NCI-H524 (cell line): ENCODE results near the gene WASF3.

ENCODE experiments used
- DNase-seq, 2 experiments: peaks; one replicate each; lab custom pipeline; 2025; lab: John Stamatoyannopoulos, UW

The WASF3 gene

DNA sequence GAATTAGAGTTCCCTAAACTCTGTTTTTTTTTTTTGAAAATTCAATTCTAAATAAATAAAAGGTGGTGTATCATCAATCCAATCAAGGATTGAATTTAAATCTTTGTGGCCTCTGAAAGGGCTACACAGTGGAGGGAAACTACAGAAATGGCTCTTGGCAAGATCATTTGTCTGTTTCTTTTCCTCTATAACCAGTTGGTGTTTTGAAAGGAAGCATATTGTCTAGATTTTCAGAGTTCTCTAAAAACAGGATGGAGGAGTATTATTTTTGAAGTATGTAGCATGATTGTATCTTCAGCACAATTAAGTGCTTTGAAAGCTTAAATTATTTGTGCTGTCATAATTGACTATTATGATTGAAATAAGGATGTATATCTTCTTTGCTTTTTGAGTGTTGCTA is 29.8 kb downstream of the WASF3 start:
- no peak for DNase-seq

DNA sequence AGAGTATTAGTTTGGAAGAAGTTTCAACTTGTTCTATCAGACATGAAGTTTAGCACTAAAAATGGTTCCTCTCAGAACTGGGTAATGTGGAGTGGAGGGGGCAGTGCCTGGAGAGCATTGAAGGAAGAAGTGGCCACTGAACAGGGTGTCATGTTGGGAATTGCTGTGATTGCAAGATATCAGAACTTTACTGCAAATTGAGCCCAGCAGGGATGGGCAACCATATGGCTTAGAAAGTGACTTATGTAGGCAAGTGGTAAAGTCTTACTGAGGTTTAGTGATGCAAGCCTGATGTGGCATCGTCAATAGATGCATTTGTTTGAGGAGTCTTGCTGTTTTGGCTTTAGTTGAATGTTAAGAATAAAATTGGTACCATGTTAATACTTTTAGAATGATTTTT is 31.7 kb downstream of the WASF3 start:
- DNase-seq, result peak in 1 of 2 experiments; percentile 31

DNA sequence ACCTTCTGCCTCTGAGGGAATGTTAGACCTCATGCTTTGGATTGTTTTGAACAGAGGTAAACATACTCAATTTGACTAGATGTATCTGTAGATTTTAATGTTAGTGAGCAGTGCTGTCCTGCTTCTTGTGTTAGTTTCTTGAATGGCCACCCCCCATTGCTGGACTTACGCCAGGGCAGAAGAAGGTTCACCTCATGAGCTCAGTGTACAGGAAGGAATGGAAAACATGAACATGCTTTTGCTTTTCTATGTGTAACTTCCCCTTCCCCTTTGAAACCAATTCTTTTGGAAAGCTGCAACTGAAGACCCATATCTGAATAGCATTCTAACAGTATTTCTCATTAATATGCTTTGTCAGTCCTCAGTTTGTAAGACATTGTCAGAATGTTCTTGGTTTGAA is 32.3 kb downstream of the WASF3 start:
- DNase-seq, result no peak

DNA sequence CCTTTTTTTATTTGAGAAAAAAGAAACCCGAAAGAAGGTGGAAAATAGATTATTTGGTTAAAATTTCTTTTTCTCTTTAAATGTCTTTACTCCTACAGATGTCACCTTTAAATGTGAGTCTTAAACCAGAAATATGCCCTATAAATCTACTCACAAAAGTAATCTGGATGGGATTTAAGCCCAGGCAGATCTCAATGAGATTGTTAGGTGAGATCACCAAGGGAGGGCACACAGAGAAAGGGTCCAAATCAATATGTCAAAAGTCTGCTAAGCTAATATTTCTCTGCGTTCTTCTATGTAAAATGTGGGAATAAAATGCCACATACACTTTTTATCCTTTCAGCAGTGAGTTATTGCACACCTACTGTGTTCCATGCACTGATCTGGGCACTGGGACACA is 32.9 kb downstream of the WASF3 start:
- DNase-seq, result no peak

DNA sequence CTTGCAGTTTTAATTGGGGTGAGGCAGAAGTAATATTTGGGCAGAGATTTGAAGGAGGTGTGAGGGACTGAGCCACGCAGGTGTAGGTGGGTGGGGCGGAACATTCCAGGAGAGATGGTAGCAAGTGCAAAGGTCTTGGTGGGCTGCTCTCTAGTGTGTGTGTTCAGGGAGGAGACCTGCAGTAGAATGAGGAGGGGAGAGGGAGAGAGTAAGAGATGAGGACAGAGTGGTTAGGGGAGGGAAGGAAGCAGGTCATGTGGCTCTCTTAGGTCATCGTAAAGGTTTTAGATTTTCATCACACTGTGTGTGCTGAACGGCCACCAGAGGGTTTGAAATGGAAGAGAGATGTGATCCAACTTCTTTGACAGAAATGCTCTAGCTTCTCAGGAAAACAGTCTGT is 33.5 kb downstream of the WASF3 start:
- DNase-seq, result no peak

DNA sequence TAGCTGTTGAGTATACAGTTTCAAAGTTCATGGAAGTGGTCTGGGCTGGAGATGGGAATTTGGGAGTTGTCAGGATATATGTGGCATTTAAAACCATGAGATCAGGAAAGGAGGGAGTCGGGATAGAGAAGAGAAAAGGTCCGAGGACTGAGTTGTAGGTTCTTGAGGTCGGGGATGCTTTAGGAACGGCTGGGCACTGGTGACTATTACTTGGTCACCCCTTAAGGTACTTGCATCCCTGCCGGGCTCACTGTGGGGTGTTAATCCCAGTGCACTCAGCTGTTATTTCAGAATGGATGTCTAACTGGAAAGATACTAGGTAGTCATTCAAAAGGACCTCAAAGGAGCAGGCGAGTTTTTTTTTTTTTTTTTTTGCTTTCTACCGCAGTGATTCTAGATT is 34.2 kb downstream of the WASF3 start:
- DNase-seq, result no peak

DNA sequence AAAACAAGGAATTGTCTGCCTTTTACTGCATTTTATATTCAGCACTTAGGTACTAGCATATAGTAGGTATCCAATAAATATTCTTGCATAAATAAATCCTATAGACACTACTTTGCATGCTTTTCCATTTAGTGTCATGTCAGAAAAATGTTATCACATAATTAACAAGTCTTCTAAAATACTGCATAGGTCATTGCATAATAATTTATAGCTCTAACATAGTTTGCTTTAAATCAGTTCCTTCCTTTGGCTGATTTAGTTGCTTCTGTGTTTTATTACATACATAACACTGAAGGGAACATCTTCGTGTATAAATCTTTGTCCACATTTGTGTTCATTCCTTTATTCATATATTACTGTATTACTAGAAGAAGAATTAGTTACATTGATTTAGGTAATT is 36.2 kb downstream of the WASF3 start:
- DNase-seq, result no peak

DNA sequence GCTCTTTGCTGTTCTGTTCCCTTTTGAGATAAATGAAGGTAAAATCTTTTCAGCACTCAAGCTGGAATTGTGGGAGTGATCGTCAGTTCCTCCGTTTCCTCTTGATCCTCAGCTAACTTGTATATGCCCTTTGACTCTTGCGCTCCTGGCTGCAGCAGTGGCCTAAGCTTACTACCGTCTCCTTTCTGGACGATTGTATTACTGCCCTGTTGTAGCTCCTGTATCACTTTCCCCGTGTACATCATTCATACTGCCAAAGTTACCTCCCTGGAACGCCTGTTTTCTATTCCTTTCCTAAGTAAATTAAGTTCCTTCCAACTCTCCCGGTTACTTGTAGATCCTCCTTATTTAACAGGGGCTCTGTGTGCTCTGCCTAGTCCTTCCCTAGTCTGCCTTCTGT is 36.9 kb downstream of the WASF3 start:
- no peak for DNase-seq

DNA sequence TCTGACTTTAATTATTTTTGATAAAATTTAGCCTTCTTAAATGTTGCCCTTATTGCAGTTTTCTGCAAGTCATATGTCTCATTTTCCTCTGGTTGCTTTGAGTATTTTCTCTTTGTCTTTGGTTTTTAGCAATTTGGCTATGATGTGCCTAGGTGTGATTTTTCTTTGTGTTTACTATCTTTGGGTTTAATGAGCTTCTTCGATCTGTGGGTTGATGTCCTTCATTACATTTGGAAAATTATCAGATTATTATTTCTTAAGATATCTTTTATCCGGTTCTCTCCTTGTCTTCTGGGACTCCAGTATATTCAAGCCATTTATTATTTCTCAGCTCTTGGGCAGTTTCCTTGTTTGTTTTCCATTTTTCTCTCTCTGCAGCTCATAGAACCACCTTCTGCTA is 39.0 kb downstream of the WASF3 start:
- no peak for DNase-seq

DNA sequence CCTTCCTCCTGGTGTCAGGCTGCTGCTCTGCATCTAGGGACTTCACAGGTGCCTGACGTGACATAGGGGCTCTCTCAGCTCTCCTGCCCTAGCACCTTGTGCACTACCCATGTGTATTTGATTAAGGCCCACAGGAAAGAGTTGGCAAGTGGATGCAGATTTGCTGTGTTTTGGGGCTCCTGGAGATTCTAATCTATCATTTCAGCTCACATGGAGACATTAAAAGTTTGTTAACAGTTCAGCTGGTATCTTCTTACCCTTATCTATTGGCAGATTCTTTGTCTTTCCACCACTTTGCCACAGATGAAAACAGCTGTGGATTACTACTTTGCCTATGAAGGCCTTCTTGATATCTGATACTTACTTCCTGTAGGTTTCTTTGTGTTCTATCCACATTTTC is 41.9 kb downstream of the WASF3 start:
- DNase-seq, result peak in 1 of 2 experiments; percentile 42

DNA sequence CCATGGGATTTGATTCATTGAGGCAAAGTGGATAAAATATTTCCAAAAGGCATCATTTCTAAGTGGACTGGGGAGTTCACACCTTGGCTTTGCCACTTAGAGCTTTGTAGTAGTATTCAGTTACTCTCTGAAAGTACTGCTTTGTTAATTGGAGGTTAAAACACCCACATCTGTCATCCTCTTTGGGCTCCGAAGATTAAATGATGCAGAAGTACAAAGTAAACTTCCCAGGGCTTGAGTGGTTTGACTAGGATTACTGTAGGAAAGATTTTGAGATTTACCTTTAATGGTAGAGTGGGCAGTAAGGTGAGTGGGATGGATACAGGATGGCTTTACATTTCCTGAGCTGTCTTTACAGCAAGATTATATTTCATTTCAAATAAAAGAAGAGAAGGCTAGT is 42.4 kb downstream of the WASF3 start:
- DNase-seq, result peak; percentile 89 to 96

DNA sequence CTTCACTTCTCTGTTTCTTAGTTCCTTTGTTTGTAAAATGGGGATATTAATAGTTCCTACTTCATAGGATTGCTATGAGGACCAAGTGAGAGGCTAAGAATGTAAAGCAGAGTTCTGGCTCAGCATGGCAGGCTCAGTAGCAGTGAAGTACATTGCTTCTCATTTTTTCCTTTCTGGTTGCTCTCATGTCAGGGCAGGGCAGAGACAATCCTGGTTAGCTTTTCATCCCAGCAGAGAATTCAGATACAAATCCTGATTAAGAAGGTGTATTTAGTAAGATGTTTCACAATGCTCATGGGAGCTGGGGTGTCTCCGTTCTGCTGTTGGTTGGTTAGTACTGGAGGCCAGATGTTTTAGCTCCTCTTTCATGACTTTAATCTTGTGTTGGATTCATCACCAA is 42.9 kb downstream of the WASF3 start:
- peak in 1 of 2 experiments; percentile 47 for DNase-seq

DNA sequence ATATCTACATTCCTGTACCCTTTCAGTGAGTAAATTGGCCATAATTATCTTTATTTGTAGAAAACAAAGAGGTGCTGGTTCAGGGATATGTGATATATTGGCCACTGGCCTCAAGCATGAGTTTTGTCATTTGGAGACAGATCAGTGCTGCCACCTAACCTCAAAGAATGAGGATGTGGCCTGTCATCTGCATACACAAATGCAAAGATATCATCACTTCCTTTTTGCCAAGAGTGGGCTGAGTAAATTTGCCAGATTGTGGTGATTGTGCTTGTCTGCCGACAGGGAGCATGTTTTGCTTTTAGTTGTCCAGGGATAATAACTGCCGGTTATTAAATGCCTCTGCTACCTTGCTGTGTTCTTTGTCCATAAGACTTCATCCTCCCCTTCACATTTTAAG is 44.2 kb downstream of the WASF3 start:
- peak; percentile 16 to 49 for DNase-seq

DNA sequence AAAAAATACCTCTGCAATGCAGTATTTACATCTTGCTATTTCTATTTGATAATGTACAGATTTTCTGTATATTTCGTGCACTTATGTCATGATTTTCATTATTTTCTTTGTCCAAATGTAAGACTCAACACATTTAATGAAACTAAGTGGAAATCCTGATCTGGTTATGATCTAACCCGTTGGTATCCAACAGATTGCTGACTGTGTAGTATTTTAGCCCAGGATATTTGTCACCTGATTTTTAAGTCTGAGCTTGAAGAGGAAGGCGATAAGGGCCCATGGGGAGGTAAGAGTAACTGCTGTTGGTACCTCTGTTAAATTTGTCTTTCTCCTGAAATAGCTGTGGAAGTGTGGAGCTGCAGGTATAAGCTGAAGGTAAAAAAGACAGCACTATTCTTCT is 45.3 kb downstream of the WASF3 start:
- DNase-seq, result no peak

DNA sequence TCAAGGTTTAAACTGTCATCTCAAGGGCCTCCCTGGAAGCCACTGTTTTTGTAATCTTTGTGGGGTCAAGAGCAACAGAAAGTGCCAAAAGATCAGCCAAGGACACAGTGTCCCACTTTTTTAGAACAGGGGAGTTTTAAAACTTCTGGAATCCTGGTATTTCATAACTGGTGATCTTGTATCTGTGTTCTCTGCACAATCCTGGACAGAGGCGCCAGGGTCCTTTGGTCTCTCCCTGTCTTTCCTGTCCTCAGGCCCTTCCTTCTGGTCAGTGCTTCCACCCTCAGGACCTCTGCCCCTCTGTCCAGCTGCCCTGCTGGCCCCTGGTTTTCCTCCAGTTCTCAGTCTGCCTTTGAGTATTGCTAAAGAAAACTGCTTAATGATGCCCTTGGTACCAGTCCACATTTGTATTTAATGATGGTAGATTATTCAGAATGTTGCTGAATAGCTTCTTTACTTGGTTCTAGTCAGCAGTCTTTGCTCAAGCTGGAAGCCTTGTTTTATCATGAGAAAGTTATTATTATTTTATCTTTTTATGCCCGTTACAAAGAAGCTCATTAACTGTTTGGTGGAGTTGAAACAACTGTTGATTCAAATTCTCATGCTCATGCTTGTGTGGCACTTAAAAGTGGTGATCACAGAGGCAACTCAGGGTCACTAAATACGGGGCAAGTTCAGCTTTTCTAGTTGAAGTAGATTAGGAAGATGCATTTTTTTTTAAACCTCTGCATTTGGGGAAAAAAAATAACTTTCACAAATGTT is 47.5 kb downstream of the WASF3 start:
- DNase-seq, result no peak

DNA sequence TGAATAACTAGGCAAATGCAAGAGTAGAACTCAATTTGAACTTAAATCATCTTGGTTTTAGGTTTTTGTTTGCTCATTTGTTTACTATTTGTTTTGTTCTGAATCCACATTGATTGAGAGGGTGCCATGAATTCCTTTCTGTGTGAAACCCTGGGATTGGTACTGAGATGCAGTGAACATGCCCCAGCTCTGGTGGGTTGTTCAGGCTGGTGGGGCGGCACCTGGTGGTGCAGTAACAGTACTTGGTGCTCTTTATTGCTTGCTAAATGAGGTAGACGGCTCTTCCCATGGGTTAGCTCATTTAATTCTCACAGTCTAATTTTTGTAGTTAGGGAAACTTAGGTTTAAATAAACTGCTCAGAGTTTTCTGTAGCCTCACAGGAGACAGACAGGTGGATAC is 48.4 kb downstream of the WASF3 start:
- peak in 1 of 2 experiments; percentile 28 for DNase-seq

DNA sequence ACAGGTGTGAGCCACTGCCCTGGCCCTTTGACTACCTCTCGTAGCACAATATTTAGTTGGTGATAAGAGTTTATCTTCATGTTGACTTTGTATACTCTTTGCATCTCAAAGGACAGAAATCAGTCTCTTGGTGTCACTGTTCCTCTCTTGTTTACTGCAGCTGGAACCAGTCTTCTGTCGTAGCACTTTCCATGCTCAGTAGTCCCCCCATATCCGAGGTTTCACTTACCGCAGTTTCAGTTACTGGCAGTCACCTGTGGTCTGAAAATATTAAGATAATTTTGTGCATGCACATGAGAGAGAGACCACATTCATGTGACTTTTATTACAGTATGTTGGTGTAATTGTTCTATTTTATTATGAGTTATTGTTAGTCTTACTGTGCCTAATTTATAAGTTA is 49.1 kb downstream of the WASF3 start:
- DNase-seq, result no peak

DNA sequence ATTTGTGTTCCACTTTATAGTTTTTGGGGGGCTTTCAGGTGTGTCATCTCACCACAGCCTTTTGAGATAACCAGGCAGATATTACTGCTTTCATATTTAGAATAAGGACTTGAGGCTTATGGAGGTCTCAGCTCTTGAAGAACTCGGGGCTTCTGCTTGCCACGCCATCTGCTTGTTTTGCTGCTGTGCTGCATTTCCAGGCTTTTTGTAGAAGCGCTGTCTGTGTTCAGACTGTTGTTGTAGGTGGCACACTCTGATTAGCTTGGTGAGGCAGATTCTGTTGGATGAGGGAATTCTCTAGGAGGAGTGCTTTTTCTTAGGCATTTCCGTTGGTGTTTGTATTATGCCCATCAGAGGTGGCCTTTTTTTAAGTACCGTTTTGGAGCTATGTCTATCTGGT is 57.2 kb downstream of the WASF3 start:
- peak; percentile 59 to 85 for DNase-seq

DNA sequence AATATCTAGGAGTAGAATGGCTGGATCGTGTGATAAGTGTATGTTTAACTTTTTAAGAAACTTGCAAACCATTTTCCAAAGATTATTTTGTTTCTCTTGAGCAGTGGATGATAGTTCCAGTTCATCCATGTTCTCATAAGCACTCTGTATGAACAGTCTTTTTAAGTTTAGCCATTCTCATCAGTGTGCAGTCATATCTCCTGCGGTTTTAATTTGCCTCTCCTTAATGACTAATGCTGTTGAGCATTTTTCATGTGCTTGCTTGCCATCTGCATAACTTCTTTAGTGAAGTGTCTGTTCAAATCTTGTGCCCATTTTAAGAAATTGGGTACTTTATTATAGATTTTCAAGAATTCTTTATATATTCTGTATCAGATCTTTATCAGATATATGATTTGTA is 58.6 kb downstream of the WASF3 start:
- peak in 1 of 2 experiments; percentile 15 for DNase-seq

DNA sequence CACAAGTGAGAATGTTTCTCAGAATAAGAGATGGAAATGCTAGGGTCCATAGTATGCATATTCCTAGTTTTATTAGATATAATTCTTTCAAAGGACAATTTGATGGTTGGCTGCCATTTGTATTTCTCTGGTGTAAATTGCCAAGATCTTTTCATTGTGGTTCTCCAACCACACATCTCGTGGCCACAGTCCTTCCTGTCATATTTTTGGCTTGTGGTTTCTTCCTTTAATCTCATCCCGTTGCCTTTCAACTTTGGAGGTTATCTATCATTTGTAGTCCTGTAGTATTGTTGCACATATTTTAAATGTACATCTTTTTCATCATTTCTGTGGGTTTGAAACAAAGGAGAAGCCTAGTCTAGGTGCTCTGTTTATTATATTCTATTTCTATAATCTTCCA is 61.2 kb downstream of the WASF3 start:
- no peak for DNase-seq

DNA sequence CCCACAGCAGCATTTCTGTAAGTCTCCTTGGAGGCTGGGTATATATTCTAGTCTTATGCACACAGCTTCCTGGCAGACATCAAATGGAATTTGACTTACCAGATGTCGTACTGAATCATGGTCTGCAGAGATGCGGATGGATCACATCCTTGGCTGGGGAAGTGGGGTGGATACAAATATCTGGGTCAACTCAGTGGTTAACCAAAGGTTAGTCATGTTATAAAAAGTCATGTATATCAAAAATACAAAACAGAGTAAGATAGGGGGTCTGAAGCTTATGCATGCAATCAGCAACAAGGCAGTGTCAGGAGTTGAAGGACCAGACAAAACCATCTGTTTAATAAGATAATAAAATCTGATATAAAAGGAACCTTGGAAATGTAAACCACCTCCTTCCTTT is 61.9 kb downstream of the WASF3 start:
- no peak for DNase-seq

DNA sequence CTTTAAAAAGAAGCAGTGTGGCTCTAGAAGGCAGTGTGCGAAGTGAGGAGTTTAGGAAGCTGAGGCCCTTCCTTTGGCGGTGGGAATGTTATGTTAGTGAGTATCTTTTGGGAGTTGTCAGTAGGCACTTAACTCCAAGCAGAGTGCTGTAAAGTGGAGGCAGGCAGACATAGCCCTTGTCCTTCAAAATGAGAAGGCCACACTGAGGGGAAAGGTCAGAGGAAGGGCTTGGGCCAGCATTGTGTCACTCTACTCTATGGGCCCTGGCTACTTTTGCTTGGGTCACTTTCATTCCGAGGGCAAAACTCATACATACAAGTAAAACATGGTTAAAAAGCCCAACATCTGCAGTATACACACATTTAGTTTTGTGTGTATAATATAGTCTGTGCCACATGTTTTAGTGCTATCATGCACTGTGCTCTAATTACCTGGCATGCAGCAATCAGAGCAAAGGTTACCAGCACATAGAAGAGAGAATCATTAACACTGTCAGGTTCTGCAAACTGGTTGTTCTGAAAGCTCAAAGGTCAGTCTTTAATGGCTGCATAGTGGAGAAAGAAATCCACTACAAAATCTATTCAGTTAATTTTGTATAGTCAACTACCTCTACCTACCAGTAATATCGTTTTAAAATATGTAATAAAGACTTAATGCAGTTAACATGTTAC is 64.4 kb downstream of the WASF3 start:
- DNase-seq, result no peak

DNA sequence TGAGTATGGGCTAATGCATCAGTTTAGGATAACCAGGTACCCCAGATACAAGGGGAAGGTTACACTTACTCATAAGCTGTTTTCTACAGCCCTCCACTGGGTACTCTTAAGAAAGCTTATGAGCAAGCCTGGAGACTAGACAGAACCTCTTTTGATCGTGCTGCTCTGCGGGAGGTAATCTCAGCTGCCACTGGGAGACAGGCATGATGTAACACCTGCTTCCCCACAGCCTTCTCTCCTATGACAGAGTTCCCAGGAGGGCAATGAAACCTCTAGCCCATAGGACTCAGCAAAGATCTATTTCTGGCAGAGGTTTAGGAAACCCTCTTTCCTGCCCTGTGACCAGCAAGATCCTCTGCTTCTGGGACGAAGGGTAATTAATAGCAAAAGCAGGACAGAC is 65.6 kb downstream of the WASF3 start:
- no peak for DNase-seq

DNA sequence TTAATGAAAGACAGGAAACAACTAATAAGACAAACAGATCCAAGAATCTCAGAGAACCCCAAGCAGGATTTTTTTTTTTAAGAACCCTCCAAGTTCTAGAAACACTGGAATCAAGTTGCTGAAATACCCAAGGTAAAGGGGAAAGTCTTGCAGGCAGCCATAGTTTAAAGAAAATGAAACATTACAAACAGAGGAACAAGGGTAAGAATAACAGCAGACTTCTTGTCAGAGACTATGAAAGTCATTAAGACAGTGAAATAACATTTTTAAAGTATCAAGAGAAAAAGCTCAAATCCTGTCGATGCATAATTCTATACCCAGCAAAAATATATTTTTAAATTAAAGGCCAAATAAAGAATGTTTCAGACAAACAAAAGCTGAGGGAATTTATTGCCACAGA is 67.1 kb downstream of the WASF3 start:
- DNase-seq, result no peak
